K562 (cell line): ENCODE data around the gene PIK3CG. TPM values are rescaled to one million over a fixed set of nuclear protein-coding genes. Genes with fewer than 3 reads are reported as not detected.

Experiments
- CBFA2T3 ChIP-seq: fragments of 450-650 bp; IDR thresholded peaks from 2 replicates; pipeline ENCODE4 v1.6.1; 2017
- ETV6 ChIP-seq, 3 experiments: fragments of 150-350 bp in 1 of 3; sonication (generic) in 1 of 3; formaldehyde crosslinking in 1 of 3; IDR thresholded peaks; 2 replicates each; pipeline versions ENCODE4 v1.6.1 to v1.8.0; 2014 to 2022; ENCODE audit warnings: borderline replicate concordance in 2 of 3, low read depth in 2 of 3, antibody characterized with exemption in 1 of 3, low read length in 1 of 3, mild to moderate bottlenecking in 1 of 3, missing genetic modification reagents in 1 of 3
- FOXJ3 ChIP-seq: sonication (generic); formaldehyde crosslinking; IDR thresholded peaks from 2 replicates; pipeline ENCODE4 v1.4.0; 2020; ENCODE audit warnings: mild to moderate bottlenecking, missing genetic modification reagents
- NFIC ChIP-seq: fragments of 450-650 bp; IDR thresholded peaks from 2 replicates; pipeline ENCODE4 v1.6.1; 2017; ENCODE audit warnings: mild to moderate bottlenecking, inconsistent platforms
- NR4A1 ChIP-seq, 2 experiments: fragments of 250-450 bp in 1 of 2; fragments of 450-650 bp in 1 of 2; sonication (Bioruptor Pico) in 1 of 2; IDR thresholded peaks; 2 replicates each; pipeline versions ENCODE4 v1.4.0 to v1.6.1; 2016 to 2020; ENCODE audit warnings: mild to moderate bottlenecking in 2 of 2, missing compliant biosample characterization in 1 of 2, missing genetic modification characterization in 1 of 2, moderate library complexity in 1 of 2
- SAFB ChIP-seq: fragments of 200-400 bp; formaldehyde crosslinking; IDR thresholded peaks from 2 replicates; pipeline ENCODE4 v1.6.1; 2017; ENCODE audit warnings: low read depth, low read length, borderline replicate concordance
- SMAD4 ChIP-seq: fragments of 250-450 bp; sonication (Bioruptor Pico); conservative IDR thresholded peaks from 2 replicates; pipeline ENCODE4 v1.8.0; 2021; ENCODE audit warnings: inconsistent platforms, mild to moderate bottlenecking, moderate library complexity
- SREBF2 ChIP-seq: sonication (generic); formaldehyde crosslinking; IDR thresholded peaks from 2 replicates; pipeline ENCODE4 v1.4.0; 2020; ENCODE audit warnings: mild to moderate bottlenecking, missing genetic modification reagents
- TCF3 ChIP-seq: sonication (generic); formaldehyde crosslinking; IDR thresholded peaks from 2 replicates; pipeline ENCODE4 v1.4.0; 2020; ENCODE audit warnings: mild to moderate bottlenecking, missing genetic modification reagents
- UBTF ChIP-seq, 2 experiments: IDR thresholded peaks; 2 replicates each; pipeline ENCODE4 v1.6.1; 2012; ENCODE audit warnings: improper control_type of control experiment in 2 of 2, low read depth in 2 of 2, low read length in 2 of 2, borderline replicate concordance in 1 of 2
- ZNF707 ChIP-seq: fragments of 250-450 bp; sonication (Bioruptor Pico); conservative IDR thresholded peaks from 2 replicates; pipeline ENCODE4 v1.8.0; 2022; ENCODE audit warnings: inconsistent platforms, mild to moderate bottlenecking, moderate library complexity
- polyA plus RNA-seq, 8 experiments: library from polyadenylated mRNA; depleted of rRNA in 4 of 8; stranded (reverse) in 5 of 8; unstranded in 3 of 8; fragments of >200 nt; fragmentation: Nextera tagmentation in 2 of 8; fragmentation: Illumina TruSeq in 1 of 8; extraction: Ambion mirVana in 2 of 8; extraction: Trizol in 1 of 8; gene quantifications; 2 replicates each; pipeline versions ENCODE4 v1.2.1 to v1.2.3, GENCODE V29; 2011 to 2014; ENCODE audit warnings: inconsistent platforms in 1 of 8, missing spikeins in 1 of 8
- total RNA-seq, 7 experiments: library from RNA; depleted of rRNA in 6 of 7; stranded (reverse); fragments of >200 nt in 6 of 7; fragmentation: Illumina TruSeq in 2 of 7; extraction: Trizol in 2 of 7; gene quantifications; 2 replicates each; pipeline versions ENCODE4 v1.2.1 to v1.2.3, GENCODE V29; 2011 to 2021; ENCODE audit warnings: low replicate concordance in 1 of 7
- TF ChIP-seq, protein P1 (sequence below): sonication (generic); formaldehyde crosslinking; IDR thresholded peaks from 2 replicates; pipeline ENCODE4 v1.4.0; 2020; ENCODE audit warnings: mild to moderate bottlenecking, missing genetic modification reagents
- TF ChIP-seq, protein P2 (sequence below): sonication (generic); formaldehyde crosslinking; IDR thresholded peaks from 2 replicates; pipeline ENCODE4 v1.8.1; 2023; ENCODE audit warnings: mild to moderate bottlenecking, missing genetic modification reagents
- TF ChIP-seq, protein P3 (sequence below): fragments of 250-450 bp; sonication (Bioruptor Pico); IDR thresholded peaks from 2 replicates; pipeline ENCODE4 v1.5.0; 2021; ENCODE audit warnings: mild to moderate bottlenecking, moderate library complexity
- TF ChIP-seq, protein P4 (sequence below): fragments of 200-800 bp; sonication (Bioruptor generic); IDR thresholded peaks from 2 replicates; pipeline ENCODE4 v1.6.1; 2017; ENCODE audit warnings: missing genetic modification characterization, missing compliant biosample characterization

The PIK3CG gene
- total and polyA plus RNA-seq, 9 of the 15 experiments (the other 6 are each of a cell fraction or from before 2014, with no cell fraction given) = 5.3 to 42.5 (median 29.0) TPM

GRCh38 chr7:106869954-106870353 is 4.9 kb downstream of the PIK3CG start (continued):
- TF ChIP-seq, protein P1, sequence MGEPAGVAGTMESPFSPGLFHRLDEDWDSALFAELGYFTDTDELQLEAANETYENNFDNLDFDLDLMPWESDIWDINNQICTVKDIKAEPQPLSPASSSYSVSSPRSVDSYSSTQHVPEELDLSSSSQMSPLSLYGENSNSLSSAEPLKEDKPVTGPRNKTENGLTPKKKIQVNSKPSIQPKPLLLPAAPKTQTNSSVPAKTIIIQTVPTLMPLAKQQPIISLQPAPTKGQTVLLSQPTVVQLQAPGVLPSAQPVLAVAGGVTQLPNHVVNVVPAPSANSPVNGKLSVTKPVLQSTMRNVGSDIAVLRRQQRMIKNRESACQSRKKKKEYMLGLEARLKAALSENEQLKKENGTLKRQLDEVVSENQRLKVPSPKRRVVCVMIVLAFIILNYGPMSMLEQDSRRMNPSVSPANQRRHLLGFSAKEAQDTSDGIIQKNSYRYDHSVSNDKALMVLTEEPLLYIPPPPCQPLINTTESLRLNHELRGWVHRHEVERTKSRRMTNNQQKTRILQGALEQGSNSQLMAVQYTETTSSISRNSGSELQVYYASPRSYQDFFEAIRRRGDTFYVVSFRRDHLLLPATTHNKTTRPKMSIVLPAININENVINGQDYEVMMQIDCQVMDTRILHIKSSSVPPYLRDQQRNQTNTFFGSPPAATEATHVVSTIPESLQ (CRISPR knock-in tag) = no peak
- TF ChIP-seq UBTF (IDR thresholded peaks at IDR 0.05; ENCODE audit: borderline replicate concordance in 1 of 2, low read depth in 2 of 2, low read length in 2 of 2) = 0 out of 4 replicates have a peak, but pooled peaks of 1 of the 2 experiments have one; percentile 17
- TF ChIP-seq, protein P2, sequence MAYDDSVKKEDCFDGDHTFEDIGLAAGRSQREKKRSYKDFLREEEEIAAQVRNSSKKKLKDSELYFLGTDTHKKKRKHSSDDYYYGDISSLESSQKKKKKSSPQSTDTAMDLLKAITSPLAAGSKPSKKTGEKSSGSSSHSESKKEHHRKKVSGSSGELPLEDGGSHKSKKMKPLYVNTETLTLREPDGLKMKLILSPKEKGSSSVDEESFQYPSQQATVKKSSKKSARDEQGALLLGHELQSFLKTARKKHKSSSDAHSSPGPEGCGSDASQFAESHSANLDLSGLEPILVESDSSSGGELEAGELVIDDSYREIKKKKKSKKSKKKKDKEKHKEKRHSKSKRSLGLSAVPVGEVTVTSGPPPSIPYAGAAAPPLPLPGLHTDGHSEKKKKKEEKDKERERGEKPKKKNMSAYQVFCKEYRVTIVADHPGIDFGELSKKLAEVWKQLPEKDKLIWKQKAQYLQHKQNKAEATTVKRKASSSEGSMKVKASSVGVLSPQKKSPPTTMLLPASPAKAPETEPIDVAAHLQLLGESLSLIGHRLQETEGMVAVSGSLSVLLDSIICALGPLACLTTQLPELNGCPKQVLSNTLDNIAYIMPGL (CRISPR knock-in tag) = no peak
- no peak for TF ChIP-seq NFIC
- TF ChIP-seq SMAD4 (CRISPR knock-in tag) = peak; percentile 64; the same call in 1 of the 2 replicates
- TF ChIP-seq NR4A1 (CRISPR knock-in tag; IDR thresholded peaks at IDR 0.05) = no peak
- no peak for TF ChIP-seq NR4A1 (tag; IDR thresholded peaks at IDR 0.05)
- TF ChIP-seq, protein P3, sequence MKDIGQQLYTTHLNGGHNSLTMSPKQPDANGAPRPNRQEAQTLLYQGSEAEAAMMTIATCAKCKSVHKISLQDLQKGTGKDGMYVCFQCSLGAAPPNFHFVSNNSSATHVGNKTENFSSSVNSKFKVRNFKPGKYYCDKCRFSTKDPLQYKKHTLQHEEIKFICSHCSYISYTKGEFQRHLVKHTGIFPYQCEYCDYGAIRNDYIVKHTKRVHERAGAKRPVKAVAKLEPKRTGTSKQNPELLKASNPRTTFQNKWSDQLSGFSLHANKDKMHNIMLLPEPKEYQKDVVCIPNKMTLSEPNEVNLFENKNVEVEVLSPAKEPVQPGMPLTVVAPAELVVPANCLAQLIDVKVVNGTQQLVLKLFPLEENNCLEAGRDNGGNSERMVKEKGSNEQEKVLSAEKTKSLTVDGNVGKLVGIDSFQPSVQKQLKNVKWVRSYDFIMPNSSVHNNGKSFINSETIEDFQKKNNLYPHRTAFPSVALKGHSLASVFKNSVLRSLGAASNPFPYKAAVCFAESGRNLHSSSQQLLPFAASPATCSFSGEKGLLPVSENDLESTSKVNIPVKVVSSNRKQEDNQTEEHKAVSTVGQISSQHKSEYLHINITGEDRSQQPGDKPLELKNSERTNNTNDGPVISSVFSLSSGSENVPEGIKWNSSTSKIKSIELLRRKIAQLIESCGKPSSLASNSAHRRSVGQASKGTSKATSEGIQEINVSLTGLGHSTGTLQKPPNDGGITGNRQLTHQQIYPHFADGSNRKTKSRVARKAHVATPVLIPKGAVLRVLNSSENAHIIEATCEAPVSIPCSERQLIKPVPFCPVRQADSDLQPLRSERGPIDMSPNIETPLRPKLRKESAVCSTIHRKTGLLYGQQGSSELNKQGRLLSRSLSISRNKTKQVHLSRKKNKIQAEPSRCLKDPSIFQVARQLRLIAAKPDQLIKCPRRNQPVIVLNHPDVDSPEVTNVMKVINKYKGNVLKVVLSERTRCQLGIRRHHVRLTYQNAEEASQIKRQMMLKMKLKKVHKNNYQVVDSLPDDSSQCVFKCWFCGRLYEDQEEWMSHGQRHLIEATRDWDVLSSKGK (CRISPR knock-in tag) = no peak
- TF ChIP-seq ZNF707 (CRISPR knock-in tag) = no peak
- TF ChIP-seq ETV6 (IDR thresholded peaks at IDR 0.05; ENCODE audit: borderline replicate concordance in 1 of 2, low read depth in 2 of 2, low read length in 1 of 2) = no peak
- no peak for TF ChIP-seq ETV6 (CRISPR knock-in tag; IDR thresholded peaks at IDR 0.05; ENCODE audit: borderline replicate concordance)
- TF ChIP-seq, protein P4, sequence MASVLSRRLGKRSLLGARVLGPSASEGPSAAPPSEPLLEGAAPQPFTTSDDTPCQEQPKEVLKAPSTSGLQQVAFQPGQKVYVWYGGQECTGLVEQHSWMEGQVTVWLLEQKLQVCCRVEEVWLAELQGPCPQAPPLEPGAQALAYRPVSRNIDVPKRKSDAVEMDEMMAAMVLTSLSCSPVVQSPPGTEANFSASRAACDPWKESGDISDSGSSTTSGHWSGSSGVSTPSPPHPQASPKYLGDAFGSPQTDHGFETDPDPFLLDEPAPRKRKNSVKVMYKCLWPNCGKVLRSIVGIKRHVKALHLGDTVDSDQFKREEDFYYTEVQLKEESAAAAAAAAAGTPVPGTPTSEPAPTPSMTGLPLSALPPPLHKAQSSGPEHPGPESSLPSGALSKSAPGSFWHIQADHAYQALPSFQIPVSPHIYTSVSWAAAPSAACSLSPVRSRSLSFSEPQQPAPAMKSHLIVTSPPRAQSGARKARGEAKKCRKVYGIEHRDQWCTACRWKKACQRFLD (CRISPR knock-in tag) = no peak
- TF ChIP-seq CBFA2T3 = peak; percentile 61
- no peak for TF ChIP-seq SREBF2
- TF ChIP-seq SAFB = no peak
- no peak for TF ChIP-seq FOXJ3 (CRISPR knock-in tag)
- TF ChIP-seq TCF3 (CRISPR knock-in tag) = peak; percentile 44; the same call in 1 of the 2 replicates
